ENCODE data around the gene XYLT1. TPM values are rescaled to one million over a fixed set of nuclear protein-coding genes. Genes with fewer than 3 reads are reported as not detected.
A peak's percentile ranks its signal among the peaks of the same experiment; 100 is the strongest.

Gene XYLT1
- polyA plus RNA-seq, 1 donor (not counting 4 experiments of a cell fraction or from before 2014, with no cell fraction given): 4.4 TPM

GRCh38 chr16:17276010-17276530 is 194.7 kb downstream of the XYLT1 start:
- no peak overlapping the region for H3K27ac ChIP-seq (ENCODE audit: control insufficient read depth, insufficient read depth, low read length)
- no peak overlapping the region for H2AFZ ChIP-seq (ENCODE audit: control insufficient read depth, low read length)
- peaks cover 19% of the 10 kb centered on the region for H3K4me1 ChIP-seq (ENCODE audit: control insufficient read depth, extremely low read depth, insufficient read depth, low read length)
- FAIRE-seq (no peak), DNase-seq (ENCODE audit: low read depth, low spot score) (no peak)
- H4K20me1 ChIP-seq (ENCODE audit: control insufficient read depth, extremely low read depth, insufficient read depth, low read length): no peaks in the 10 kb centered on the region
- H3K4me3 ChIP-seq (ENCODE audit: control insufficient read depth in 2 of 3, extremely low read depth in 1 of 3, insufficient read depth in 2 of 3, low read depth in 1 of 3, low read length in 3 of 3): no peak overlapping the region
- no peaks in the 10 kb centered on the region for H3K36me3 ChIP-seq (ENCODE audit: control insufficient read depth in 2 of 2, extremely low read depth in 1 of 2, insufficient read depth in 2 of 2, low read length in 2 of 2)
- no peaks in the 10 kb centered on the region for H3K9me3 ChIP-seq (ENCODE audit: control insufficient read depth, low read depth, low read length)
- H3K79me2 ChIP-seq (ENCODE audit: control insufficient read depth, insufficient read depth, low read length): no peaks in the 10 kb centered on the region
- no peaks in the 10 kb centered on the region for H3K9me1 ChIP-seq (ENCODE audit: control insufficient read depth, extremely low read depth, insufficient read depth, low read length)
- TF ChIP-seq CTCF (optimal IDR thresholded peaks at IDR 0.05 in 1 of 3, IDR thresholded peaks at IDR 0.05 in 1 of 3, conservative IDR thresholded peaks at IDR 0.05 in 1 of 3; ENCODE audit: extremely low read depth in 1 of 3, insufficient read depth in 2 of 3, low read length in 3 of 3) (no peak), EZH2 (IDR thresholded peaks at IDR 0.05; ENCODE audit: low read length) (no peak)
- H3K27me3 ChIP-seq (ENCODE audit: control insufficient read depth, extremely low read depth, insufficient read depth, low read length): no peaks in the 10 kb centered on the region
- dilution Hi-C loops (cut with MboI; ENCODE audit: extremely low pct_ligation_motif_present, low sequenced_read_pairs): no loop called here
- no peak overlapping the region for H3K9ac ChIP-seq (ENCODE audit: control insufficient read depth, extremely low read depth, insufficient read depth, low read length)
- H3K4me2 ChIP-seq (ENCODE audit: control insufficient read depth, extremely low read depth, insufficient read depth, low read depth, low read length): no peak overlapping the region

DNA sequence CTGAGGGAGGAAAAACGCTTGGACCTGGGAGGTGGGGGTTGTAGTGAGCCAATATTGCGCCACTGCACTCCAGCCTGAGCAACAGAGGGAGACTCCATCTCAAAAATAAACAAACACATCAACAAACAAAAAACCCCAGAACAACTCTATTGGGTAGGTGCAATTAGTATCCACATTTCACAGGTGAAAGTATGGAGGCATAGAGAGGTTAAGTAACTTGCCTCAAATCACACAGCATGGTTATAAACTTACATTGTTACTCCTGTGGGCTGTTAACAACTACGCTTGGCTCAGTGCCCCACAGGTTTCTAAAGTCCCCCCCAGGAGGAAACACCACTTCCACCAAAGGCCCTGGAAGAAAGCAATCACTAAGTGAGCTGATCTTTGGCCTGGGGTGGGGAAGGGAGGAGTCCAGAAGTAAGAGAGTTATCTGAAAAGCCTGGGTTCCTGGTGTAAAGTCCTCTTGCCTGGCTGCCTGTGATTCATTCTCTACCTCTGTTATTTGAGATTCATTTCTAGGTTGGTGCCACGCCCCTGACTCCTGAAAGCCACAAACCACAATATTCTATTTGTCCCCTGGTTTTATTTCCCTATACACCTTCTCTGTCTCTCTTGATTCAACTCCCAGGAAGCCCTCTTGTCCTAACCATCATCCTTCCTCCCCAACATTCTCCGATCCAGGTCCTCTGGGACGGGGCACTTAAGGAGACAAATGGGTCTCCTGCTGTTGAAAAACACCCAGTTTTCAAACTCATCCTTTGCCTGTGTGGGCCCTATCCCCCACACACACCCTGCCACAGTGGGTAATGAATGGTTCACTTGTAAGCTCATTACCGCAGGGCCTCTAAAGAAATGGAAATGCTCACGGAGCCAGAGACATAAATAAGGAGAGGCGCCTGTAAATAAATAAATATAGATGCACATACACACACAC is 195.4 kb downstream of the XYLT1 start:
- no peak overlapping the region for H3K4me3 ChIP-seq (ENCODE audit: control insufficient read depth in 2 of 3, extremely low read depth in 1 of 3, insufficient read depth in 2 of 3, low read depth in 1 of 3, low read length in 3 of 3)
- peak overlapping the region; percentile 46 for H3K4me2 ChIP-seq (ENCODE audit: control insufficient read depth, extremely low read depth, insufficient read depth, low read depth, low read length)
- peak; percentile 29 for FAIRE-seq
- H3K27me3 ChIP-seq (ENCODE audit: control insufficient read depth, extremely low read depth, insufficient read depth, low read length): no peaks in the 10 kb centered on the region
- peaks cover 19% of the 10 kb centered on the region for H3K4me1 ChIP-seq (ENCODE audit: control insufficient read depth, extremely low read depth, insufficient read depth, low read length)
- no peak for TF ChIP-seq CTCF (optimal IDR thresholded peaks at IDR 0.05 in 1 of 3, IDR thresholded peaks at IDR 0.05 in 1 of 3, conservative IDR thresholded peaks at IDR 0.05 in 1 of 3; ENCODE audit: extremely low read depth in 1 of 3, insufficient read depth in 2 of 3, low read length in 3 of 3)
- no peaks in the 10 kb centered on the region for H3K36me3 ChIP-seq (ENCODE audit: control insufficient read depth in 2 of 2, extremely low read depth in 1 of 2, insufficient read depth in 2 of 2, low read length in 2 of 2)
- peak overlapping the region; percentile 47 for H3K9ac ChIP-seq (ENCODE audit: control insufficient read depth, extremely low read depth, insufficient read depth, low read length)
- dilution Hi-C loops (cut with MboI; ENCODE audit: extremely low pct_ligation_motif_present, low sequenced_read_pairs): no loop called here
- peak overlapping the region; percentile 48 for H3K27ac ChIP-seq (ENCODE audit: control insufficient read depth, insufficient read depth, low read length)
- no peak overlapping the region for H2AFZ ChIP-seq (ENCODE audit: control insufficient read depth, low read length)
- no peaks in the 10 kb centered on the region for H3K9me1 ChIP-seq (ENCODE audit: control insufficient read depth, extremely low read depth, insufficient read depth, low read length)
- no peaks in the 10 kb centered on the region for H3K79me2 ChIP-seq (ENCODE audit: control insufficient read depth, insufficient read depth, low read length)
- H4K20me1 ChIP-seq (ENCODE audit: control insufficient read depth, extremely low read depth, insufficient read depth, low read length): no peaks in the 10 kb centered on the region
- DNase-seq (ENCODE audit: low read depth, low spot score): no peak
- H3K9me3 ChIP-seq (ENCODE audit: control insufficient read depth, low read depth, low read length): no peaks in the 10 kb centered on the region
